H9 (cell line): ENCODE data around the gene AFAP1L2. TPM values are rescaled to one million over a fixed set of nuclear protein-coding genes. Genes with fewer than 3 reads are reported as not detected.

Source experiments
- DNase-seq: peaks from one replicate; pipeline ENCODE4 v3.0.0-alpha.2; 2017
- H2AFZ ChIP-seq: one replicate; pipeline ENCODE4 v1.6.1; 2013; ENCODE audit warnings: mild to moderate bottlenecking, low read length, control low read depth, moderate library complexity
- H2AK5ac ChIP-seq: 2 replicates; pipeline ENCODE4 v1.6.1; 2013; ENCODE audit warnings: low read length, control low read depth, mixed read lengths; ENCODE audit not compliant: insufficient read length
- H2BK120ac ChIP-seq: one replicate; pipeline ENCODE4 v1.6.1; 2013; ENCODE audit warnings: low read depth, mild to moderate bottlenecking, low read length, control low read depth, inconsistent platforms; ENCODE audit not compliant: poor library complexity, severe bottlenecking
- H2BK12ac ChIP-seq: 2 replicates; pipeline ENCODE4 v1.6.1; 2013; ENCODE audit warnings: low read length, control low read depth, mixed read lengths, low read depth; ENCODE audit not compliant: insufficient read length
- H2BK15ac ChIP-seq: 2 replicates; pipeline ENCODE4 v1.6.1; 2013; ENCODE audit warnings: low read depth, low read length, control low read depth
- H2BK20ac ChIP-seq: one replicate; pipeline ENCODE4 v1.6.1; 2013; ENCODE audit warnings: low read depth, mild to moderate bottlenecking, low read length, control low read depth, inconsistent platforms; ENCODE audit not compliant: poor library complexity, severe bottlenecking
- H2BK5ac ChIP-seq: 2 replicates; pipeline ENCODE4 v1.6.1; 2013; ENCODE audit warnings: low read length, control low read depth, mixed read lengths; ENCODE audit not compliant: insufficient read length
- H3K14ac ChIP-seq: 2 replicates; pipeline ENCODE4 v1.6.1; 2013; ENCODE audit warnings: low read length, control low read depth; ENCODE audit not compliant: insufficient read depth
- H3K18ac ChIP-seq: 2 replicates; pipeline ENCODE4 v1.6.1; 2013; ENCODE audit warnings: low read depth, mild to moderate bottlenecking, mixed read lengths, low read length, control low read depth; ENCODE audit not compliant: insufficient read length
- H3K23ac ChIP-seq: 2 replicates; pipeline ENCODE4 v1.6.1; 2013; ENCODE audit warnings: low read length, control low read depth, mixed read lengths, low read depth; ENCODE audit not compliant: insufficient read length
- H3K23me2 ChIP-seq: 2 replicates; pipeline ENCODE4 v1.6.1; 2013; ENCODE audit warnings: low read depth, mild to moderate bottlenecking, mixed read lengths, low read length, control low read depth; ENCODE audit not compliant: insufficient read length, poor library complexity, severe bottlenecking
- H3K27ac ChIP-seq: 2 replicates; pipeline ENCODE4 v1.5.1; 2013; ENCODE audit warnings: low read length, control low read depth, mixed read lengths, low read depth; ENCODE audit not compliant: insufficient read length
- H3K27me3 ChIP-seq: 2 replicates; pipeline ENCODE4 v1.6.1; 2013; ENCODE audit warnings: low read length, control low read depth, inconsistent platforms; ENCODE audit not compliant: insufficient read depth
- H3K4ac ChIP-seq: 2 replicates; pipeline ENCODE4 v1.6.1; 2013; ENCODE audit warnings: low read depth, mild to moderate bottlenecking, control low read depth, inconsistent platforms, low read length, moderate library complexity
- H3K4me1 ChIP-seq: 2 replicates; pipeline ENCODE4 v1.6.1; 2013; ENCODE audit warnings: low read length, control low read depth, inconsistent platforms; ENCODE audit not compliant: insufficient read depth
- H3K4me2 ChIP-seq: 2 replicates; pipeline ENCODE4 v1.6.1; 2013; ENCODE audit warnings: low read length, control low read depth, mixed read lengths; ENCODE audit not compliant: insufficient read length, insufficient read depth
- H3K56ac ChIP-seq: 2 replicates; pipeline ENCODE4 v1.6.1; 2013; ENCODE audit warnings: low read depth, mild to moderate bottlenecking, mixed read lengths, low read length, control low read depth; ENCODE audit not compliant: insufficient read length
- H3K79me1 ChIP-seq: 2 replicates; pipeline ENCODE4 v1.6.1; 2013; ENCODE audit warnings: low read depth, mild to moderate bottlenecking, moderate library complexity, low read length, control low read depth, inconsistent platforms; ENCODE audit not compliant: insufficient read depth, poor library complexity, severe bottlenecking
- H3K79me2 ChIP-seq: 2 replicates; pipeline ENCODE4 v1.6.1; 2013; ENCODE audit warnings: low read length, control low read depth, inconsistent platforms; ENCODE audit not compliant: insufficient read depth
- H3K9ac ChIP-seq: 2 replicates; pipeline ENCODE4 v1.6.1; 2013; ENCODE audit warnings: low read length, control low read depth, mixed read lengths; ENCODE audit not compliant: insufficient read length; ENCODE audit errors: extremely low read depth
- H3K9me3 ChIP-seq: one replicate; pipeline ENCODE4 v1.6.1; 2013; ENCODE audit warnings: low read depth, low read length, inconsistent platforms; ENCODE audit not compliant: control insufficient read depth
- H3T11ph ChIP-seq: one replicate; pipeline ENCODE4 v1.6.1; 2013; ENCODE audit warnings: mild to moderate bottlenecking, low read length, control low read depth, inconsistent platforms
- H4K20me1 ChIP-seq: one replicate; pipeline ENCODE4 v1.6.1; 2013; ENCODE audit not compliant: control insufficient read depth, insufficient read length, insufficient read depth
- H4K5ac ChIP-seq: 2 replicates; pipeline ENCODE4 v1.6.1; 2013; ENCODE audit warnings: low read depth, mild to moderate bottlenecking, mixed read lengths, low read length, control low read depth; ENCODE audit not compliant: insufficient read length
- H4K8ac ChIP-seq: replicated peaks from 2 replicates; pipeline ENCODE4 v1.6.1; 2013; ENCODE audit warnings: low read length, control low read depth, mixed read lengths, low read depth; ENCODE audit not compliant: insufficient read length
- H4K91ac ChIP-seq: 2 replicates; pipeline ENCODE4 v1.6.1; 2013; ENCODE audit warnings: low read depth, mild to moderate bottlenecking, moderate library complexity, mixed read lengths, low read length, control low read depth; ENCODE audit not compliant: insufficient read length
- H3K27ac Mint-ChIP-seq, 3 experiments: 2 replicates in 2 of 3; 3 replicates in 1 of 3; pipeline ENCODE4 v1.8.0; 2020 to 2021; ENCODE audit warnings: mixed read lengths in 3 of 3, mild to moderate bottlenecking in 1 of 3, moderate library complexity in 1 of 3
- H3K27me3 Mint-ChIP-seq: 2 replicates; pipeline ENCODE4 v1.8.0; 2021; ENCODE audit warnings: low read depth, mild to moderate bottlenecking, moderate library complexity, mixed read lengths
- H3K36me3 Mint-ChIP-seq, 3 experiments: 2 replicates in 2 of 3; 3 replicates in 1 of 3; pipeline ENCODE4 v1.8.0; 2020 to 2021; ENCODE audit warnings: low read depth in 3 of 3, mixed read lengths in 3 of 3; ENCODE audit not compliant: insufficient read depth in 1 of 3
- H3K4me1 Mint-ChIP-seq, 2 experiments: 2 replicates each; pipeline ENCODE4 v1.8.0; 2020; ENCODE audit warnings: mixed read lengths in 2 of 2
- H3K4me3 Mint-ChIP-seq, 2 experiments: 2 replicates in 1 of 2; 3 replicates in 1 of 2; pipeline ENCODE4 v1.8.0; 2020 to 2021; ENCODE audit warnings: mild to moderate bottlenecking in 2 of 2, mixed read lengths in 2 of 2, moderate library complexity in 1 of 2
- H3K9me3 Mint-ChIP-seq, 2 experiments: 2 replicates in 1 of 2; 3 replicates in 1 of 2; pipeline ENCODE4 v1.8.0; 2020; ENCODE audit warnings: mild to moderate bottlenecking in 2 of 2, mixed read lengths in 2 of 2, moderate library complexity in 1 of 2
- WGBS: extraction: QIAGEN DNeasy Blood & Tissue Kit; methylation state at CpG from one replicate; pipeline ENCODE4 v1.1.7; 2013; ENCODE audit warnings: missing lambda C conversion rate, low lambda C conversion rate, mixed read lengths; ENCODE audit not compliant: insufficient read length; ENCODE audit errors: extremely low coverage; 5-methylcytosine and 5-hydroxymethylcytosine counted together
- total RNA-seq: library from RNA; stranded (reverse); gene quantifications from 2 replicates; pipeline ENCODE4 v1.2.1, GENCODE V29; 2021
- TF ChIP-seq, protein P1 (sequence below): fragments of 200-600 bp; sonication (generic); conservative IDR thresholded peaks from 3 replicates; pipeline ENCODE4 v1.8.0; 2021; ENCODE audit warnings: antibody characterized with exemption, mild to moderate bottlenecking

The AFAP1L2 gene
- total RNA-seq, 1 experiment from 2014 or later = 0.77 TPM

DNA sequence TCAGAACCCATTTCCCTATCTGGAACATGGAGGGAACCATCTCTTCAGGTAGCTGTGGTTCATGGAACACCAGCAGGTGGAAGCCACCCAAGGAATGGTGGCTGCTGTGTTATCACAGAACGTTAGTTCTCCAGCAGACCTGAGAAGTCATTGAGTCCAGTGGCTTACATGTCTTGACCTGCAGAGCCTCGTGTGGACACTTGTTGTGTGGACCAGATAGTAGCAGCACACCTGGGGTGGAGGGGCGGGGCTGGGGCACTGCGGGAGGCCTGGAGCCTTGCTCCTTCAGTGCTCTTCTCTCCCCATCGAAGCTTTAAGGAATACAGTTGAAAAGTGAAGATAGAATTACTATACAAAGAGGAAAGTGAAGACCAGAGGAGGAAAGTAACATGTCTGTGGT lies 122.8 kb downstream of the AFAP1L2 start:
- no peaks in the 10 kb centered on the region for H3K9me3 ChIP-seq
- no peaks in the 10 kb centered on the region; the same call in none of the 2 replicates for H3K27me3 Mint-ChIP-seq
- H4K8ac ChIP-seq = no peak overlapping the region
- H2BK12ac ChIP-seq = no peak overlapping the region
- no peak overlapping the region for H3K27ac Mint-ChIP-seq
- no peak overlapping the region for H3K56ac ChIP-seq
- H3K79me2 ChIP-seq = no peaks in the 10 kb centered on the region
- H3K36me3 Mint-ChIP-seq = no peaks in the 10 kb centered on the region
- H3K18ac ChIP-seq = no peak overlapping the region
- H3K4ac ChIP-seq = no peak overlapping the region
- no peaks in the 10 kb centered on the region for H3K27me3 ChIP-seq
- H3K4me1 ChIP-seq = no peaks in the 10 kb centered on the region
- no peak overlapping the region for H4K91ac ChIP-seq
- no peaks in the 10 kb centered on the region for H3K9me3 Mint-ChIP-seq
- H2BK120ac ChIP-seq = no peak overlapping the region
- H3K4me1 Mint-ChIP-seq = no peaks in the 10 kb centered on the region
- H3K79me1 ChIP-seq = no peaks in the 10 kb centered on the region
- no peak overlapping the region for H3K9ac ChIP-seq
- no peak overlapping the region for H2BK15ac ChIP-seq
- no peaks in the 10 kb centered on the region for H4K20me1 ChIP-seq
- H4K5ac ChIP-seq = no peak overlapping the region
- H2AK5ac ChIP-seq = no peak overlapping the region
- H3K14ac ChIP-seq = no peak overlapping the region
- H3K4me2 ChIP-seq = no peak overlapping the region
- H2BK5ac ChIP-seq = no peak overlapping the region
- no peak overlapping the region for H3K4me3 Mint-ChIP-seq
- H3T11ph ChIP-seq = no peak overlapping the region
- H3K23me2 ChIP-seq = no peaks in the 10 kb centered on the region
- no peak overlapping the region for H2AFZ ChIP-seq
- no peak for DNase-seq
- whole genome bisulfite sequencing = no CpG with 5 or more reads among the region's 5 CpGs
- no peak overlapping the region for H3K23ac ChIP-seq
- H3K27ac ChIP-seq = no peak overlapping the region
- TF ChIP-seq, protein P1, sequence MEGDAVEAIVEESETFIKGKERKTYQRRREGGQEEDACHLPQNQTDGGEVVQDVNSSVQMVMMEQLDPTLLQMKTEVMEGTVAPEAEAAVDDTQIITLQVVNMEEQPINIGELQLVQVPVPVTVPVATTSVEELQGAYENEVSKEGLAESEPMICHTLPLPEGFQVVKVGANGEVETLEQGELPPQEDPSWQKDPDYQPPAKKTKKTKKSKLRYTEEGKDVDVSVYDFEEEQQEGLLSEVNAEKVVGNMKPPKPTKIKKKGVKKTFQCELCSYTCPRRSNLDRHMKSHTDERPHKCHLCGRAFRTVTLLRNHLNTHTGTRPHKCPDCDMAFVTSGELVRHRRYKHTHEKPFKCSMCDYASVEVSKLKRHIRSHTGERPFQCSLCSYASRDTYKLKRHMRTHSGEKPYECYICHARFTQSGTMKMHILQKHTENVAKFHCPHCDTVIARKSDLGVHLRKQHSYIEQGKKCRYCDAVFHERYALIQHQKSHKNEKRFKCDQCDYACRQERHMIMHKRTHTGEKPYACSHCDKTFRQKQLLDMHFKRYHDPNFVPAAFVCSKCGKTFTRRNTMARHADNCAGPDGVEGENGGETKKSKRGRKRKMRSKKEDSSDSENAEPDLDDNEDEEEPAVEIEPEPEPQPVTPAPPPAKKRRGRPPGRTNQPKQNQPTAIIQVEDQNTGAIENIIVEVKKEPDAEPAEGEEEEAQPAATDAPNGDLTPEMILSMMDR = no peak
- H2BK20ac ChIP-seq = no peak overlapping the region
